GM12878 (cell line): Measurements from ENCODE around the gene SRL. TPM values are rescaled to one million over a fixed set of nuclear protein-coding genes. Genes with fewer than 3 reads are reported as not detected.

Source experiments
- ATAC-seq: fragments of 200-7000 bp; cut with Tn5 transposase; 3 replicates; pipeline ENCODE4 v1.9.1; 2020; ENCODE audit warnings: mild to moderate bottlenecking, moderate library complexity
- BruUV-seq: library from RNA; stranded (reverse); fragments of 400-500 nt; replicated peaks from 2 replicates; lab custom pipeline; 2021; lab: Mats Ljungman, UMichigan
- CTCF ChIA-PET: fragments of 300-600 bp; sonication (Branson Sonifier 250); formaldehyde crosslinking; extraction: SDS; loops from one replicate; lab custom pipeline; 2021; ENCODE audit warnings: inconsistent platforms; lab: Yijun Ruan, JAX
- POLR2A ChIA-PET: fragments of 350-600 bp; formaldehyde crosslinking; extraction: SDS; loops from one replicate; lab custom pipeline; 2021; ENCODE audit warnings: inconsistent platforms; lab: Charles Lee
- RAD21 ChIA-PET: fragments of 300-600 bp; sonication (Branson Sonifier 250); formaldehyde crosslinking; loops from one replicate; lab custom pipeline; 2023; ENCODE audit warnings: antibody characterized with exemption; ENCODE audit not compliant: unreplicated experiment; lab: Charles Lee
- SMC1A ChIA-PET: fragments of 300-600 bp; sonication (Branson Sonifier 250); formaldehyde crosslinking; loops from one replicate; lab custom pipeline; 2023; ENCODE audit not compliant: unreplicated experiment, uncharacterized antibody; lab: Charles Lee
- DNase-seq: peaks from one replicate; pipeline ENCODE4 v3.0.0-alpha.2; 2011; ENCODE audit warnings: low read depth, low spot score
- FAIRE-seq: peaks from 3 replicates; lab custom pipeline; 2011; peaks lifted over from hg19 to GRCh38; lab: Jason Lieb, UNC
- H2AFZ ChIP-seq: 2 replicates; pipeline ENCODE4 v1.6.0; 2011; ENCODE audit warnings: low read depth, low read length, control low read depth; ENCODE audit not compliant: control insufficient read depth
- H3K27ac ChIP-seq: 2 replicates; pipeline ENCODE4 v1.5.1; 2011; ENCODE audit warnings: control low read depth; ENCODE audit not compliant: control insufficient read depth, insufficient read depth
- H3K27me3 ChIP-seq, 2 experiments: replicated peaks in 1 of 2; 2 replicates each; pipeline versions ENCODE4 v1.6.0 to v1.6.1; 2011; ENCODE audit warnings: low read length in 1 of 2; ENCODE audit not compliant: control insufficient read depth in 2 of 2, insufficient read depth in 2 of 2
- H3K36me3 ChIP-seq, 2 experiments: 2 replicates each; pipeline ENCODE4 v1.5.1; 2011; ENCODE audit warnings: low read length in 1 of 2; ENCODE audit not compliant: control insufficient read depth in 2 of 2, insufficient read depth in 2 of 2
- H3K4me1 ChIP-seq: 2 replicates; pipeline ENCODE4 v1.6.1; 2011; ENCODE audit warnings: mild to moderate bottlenecking, low read length, moderate library complexity, mixed read lengths; ENCODE audit not compliant: control insufficient read depth, insufficient read depth
- H3K4me2 ChIP-seq: 2 replicates; pipeline ENCODE4 v1.6.0; 2011; ENCODE audit warnings: control low read depth; ENCODE audit not compliant: control insufficient read depth, insufficient read depth
- H3K4me3 ChIP-seq: fragments of 200-600 bp; sonication (generic); 2 replicates; pipeline ENCODE4 v1.5.1; 2016
- H3K79me2 ChIP-seq: 2 replicates; pipeline ENCODE4 v1.6.0; 2011; ENCODE audit warnings: low read length; ENCODE audit not compliant: control insufficient read depth, insufficient read depth
- H3K9ac ChIP-seq: 2 replicates; pipeline ENCODE4 v1.8.0; 2011; ENCODE audit warnings: low read length, control low read depth, mixed read lengths; ENCODE audit not compliant: control insufficient read depth, insufficient read depth
- H3K9me3 ChIP-seq: replicated peaks from 3 replicates; pipeline ENCODE4 v1.5.1; 2011; ENCODE audit warnings: mild to moderate bottlenecking, low read length; ENCODE audit not compliant: control insufficient read depth, insufficient read depth
- H4K20me1 ChIP-seq: 2 replicates; pipeline ENCODE4 v1.6.0; 2011; ENCODE audit not compliant: control insufficient read depth, insufficient read depth
- LARP7 ChIP-seq: fragments of 450-650 bp; IDR thresholded peaks from 2 replicates; pipeline ENCODE4 v1.6.1; 2017; ENCODE audit warnings: mild to moderate bottlenecking
- PAX5 ChIP-seq: IDR thresholded peaks from 2 replicates; pipeline ENCODE4 v1.6.1; 2011; ENCODE audit warnings: low read depth, low read length, borderline replicate concordance
- POU2F2 ChIP-seq: IDR thresholded peaks from 3 replicates; pipeline ENCODE4 v1.6.1; 2011; ENCODE audit warnings: low read depth, mild to moderate bottlenecking, low read length, borderline replicate concordance
- RFX5 ChIP-seq: IDR thresholded peaks from 2 replicates; pipeline ENCODE4 v1.6.1; 2011; ENCODE audit warnings: low read depth, low read length, improper control_type of control experiment
- TCF3 ChIP-seq: IDR thresholded peaks from 2 replicates; pipeline ENCODE4 v1.6.1; 2012; ENCODE audit warnings: low read depth, mild to moderate bottlenecking, low read length, borderline replicate concordance; ENCODE audit not compliant: insufficient read depth
- ZNF384 ChIP-seq: IDR thresholded peaks from 2 replicates; pipeline ENCODE4 v1.6.1; 2012; ENCODE audit warnings: low read depth, mild to moderate bottlenecking, low read length, improper control_type of control experiment, borderline replicate concordance
- WGBS: methylation state at CpG from one replicate; pipeline ENCODE4 v1.1.6; 2016; ENCODE audit warnings: low lambda C conversion rate; ENCODE audit not compliant: insufficient replicate concordance, insufficient coverage; ENCODE audit errors: missing lambda C conversion rate; 5-methylcytosine and 5-hydroxymethylcytosine counted together
- in situ Hi-C: fragments of 300-500 bp; cut with MboI; formaldehyde crosslinking; loops from 9 replicates; pipeline ENCODE4 v1.14.3; 2018; ENCODE audit warnings: mixed read lengths
- intact Hi-C: fragments of 100-400 bp; cut with micrococcal nuclease; formaldehyde crosslinking; loops from one replicate; pipeline ENCODE4 v1.14.2; 2022; ENCODE audit not compliant: unreplicated experiment
- polyA plus RNA-seq, 11 experiments: library from polyadenylated mRNA; depleted of rRNA in 4 of 11; unstranded in 6 of 11; stranded (reverse) in 5 of 11; fragments of >200 nt; fragmentation: Nextera tagmentation in 4 of 11; fragmentation: Illumina TruSeq in 1 of 11; extraction: Ambion mirVana in 4 of 11; extraction: Trizol in 1 of 11; gene quantifications; 1 replicate in 1 of 11; 2 replicates in 10 of 11; pipeline versions ENCODE4 v1.2.1 to v1.2.3, GENCODE V29; 2011 to 2016; ENCODE audit warnings: inconsistent platforms in 2 of 11, missing spikeins in 2 of 11, low read depth in 1 of 11
- total RNA-seq, 4 experiments: library from RNA; depleted of rRNA in 3 of 4; stranded (reverse); fragments of >200 nt in 3 of 4; fragmentation: Illumina TruSeq in 1 of 4; extraction: Trizol in 1 of 4; gene quantifications; 2 replicates each; pipeline versions ENCODE4 v1.2.1 to v1.2.3, GENCODE V29; 2013 to 2021
- TF ChIP-seq, protein P1 (sequence below): IDR thresholded peaks from 2 replicates; pipeline ENCODE4 v1.6.1; 2011; ENCODE audit warnings: borderline replicate concordance, low read depth, mild to moderate bottlenecking, moderate library complexity, mixed read lengths, low read length; ENCODE audit not compliant: insufficient read depth; ENCODE audit errors: extremely low read length
- TF ChIP-seq, protein P2 (sequence below): fragments of 450-650 bp; IDR thresholded peaks from 2 replicates; pipeline ENCODE4 v1.6.1; 2016; ENCODE audit warnings: mild to moderate bottlenecking
- TF ChIP-seq, protein P3 (sequence below): fragments of 450-650 bp; IDR thresholded peaks from 2 replicates; pipeline ENCODE4 v1.6.1; 2018; ENCODE audit warnings: mild to moderate bottlenecking, low read depth, moderate library complexity; ENCODE audit not compliant: partially characterized antibody
- TF ChIP-seq, protein P4 (sequence below): fragments of 450-650 bp; IDR thresholded peaks from 2 replicates; pipeline ENCODE4 v1.6.1; 2017; ENCODE audit warnings: mild to moderate bottlenecking, low read depth, inconsistent platforms; ENCODE audit not compliant: poor library complexity, severe bottlenecking
- TF ChIP-seq, protein P5 (sequence below): fragments of 450-650 bp; IDR thresholded peaks from 2 replicates; pipeline ENCODE4 v1.6.1; 2016; ENCODE audit warnings: mild to moderate bottlenecking

SRL gene
- total and polyA plus RNA-seq, 10 of the 15 experiments (the other 5 are each of a cell fraction or from before 2014, with no cell fraction given): not detected

DNA sequence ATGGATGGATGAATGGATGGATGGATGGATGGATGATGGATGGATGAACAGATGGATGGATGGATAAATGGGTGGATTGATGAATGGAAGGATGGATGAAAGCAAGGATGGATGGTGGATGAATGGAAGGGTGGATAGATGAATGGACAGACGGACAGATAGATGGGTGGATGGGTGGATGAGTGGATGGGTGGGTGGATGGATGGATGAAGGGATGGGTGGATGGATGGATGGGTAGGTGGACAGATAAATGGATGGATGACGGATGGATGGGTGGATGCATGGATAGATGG is 14.9 kb downstream of the SRL start (continued):
- TF ChIP-seq, protein P1, sequence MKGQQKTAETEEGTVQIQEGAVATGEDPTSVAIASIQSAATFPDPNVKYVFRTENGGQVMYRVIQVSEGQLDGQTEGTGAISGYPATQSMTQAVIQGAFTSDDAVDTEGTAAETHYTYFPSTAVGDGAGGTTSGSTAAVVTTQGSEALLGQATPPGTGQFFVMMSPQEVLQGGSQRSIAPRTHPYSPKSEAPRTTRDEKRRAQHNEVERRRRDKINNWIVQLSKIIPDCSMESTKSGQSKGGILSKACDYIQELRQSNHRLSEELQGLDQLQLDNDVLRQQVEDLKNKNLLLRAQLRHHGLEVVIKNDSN: no peak
- no peak for TF ChIP-seq ZNF384
- TF ChIP-seq, all 136 proteins: peak for 0

DNA sequence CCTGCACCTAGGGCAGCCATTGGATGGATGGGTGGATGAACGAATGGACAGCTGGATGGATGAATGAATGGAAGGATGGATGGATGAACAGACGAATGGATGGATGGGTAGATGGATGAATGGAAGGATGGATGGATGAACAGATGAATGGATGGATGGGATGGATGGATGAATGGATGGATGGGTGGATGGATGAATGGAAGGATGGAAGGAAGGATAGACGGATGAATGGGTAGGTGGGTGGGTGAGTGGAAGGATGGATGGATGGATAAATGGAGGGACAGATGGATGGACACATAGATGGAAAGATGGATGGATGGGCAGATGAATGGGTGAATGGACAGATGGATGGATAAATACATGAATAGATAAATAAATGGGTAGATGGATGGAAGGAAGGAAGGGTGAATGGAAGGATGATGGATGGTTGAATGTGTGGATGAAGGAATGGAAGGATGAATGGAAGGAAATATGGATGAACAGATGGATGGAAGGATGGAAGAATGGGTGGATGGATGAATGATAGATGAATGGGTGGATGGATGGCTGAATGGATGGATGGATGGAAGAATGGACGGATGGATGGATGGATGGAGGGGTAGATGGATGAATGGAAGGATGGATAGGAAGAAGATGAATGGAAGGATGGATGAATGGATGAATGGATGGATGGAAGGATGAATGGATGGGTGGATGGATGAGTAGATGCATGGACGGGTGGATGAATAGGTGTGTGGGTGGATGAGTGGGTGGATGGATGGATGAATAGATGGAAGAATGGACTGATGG is 15.4 kb downstream of the SRL start:
- FAIRE-seq (no peak), DNase-seq (no peak), ATAC-seq (no peak)
- Histone ChIP-seq H3K4me3 (no peak overlapping the region), H3K9ac (no peak overlapping the region), H3K27ac (no peak overlapping the region), H2AFZ (no peak overlapping the region), H3K79me2 (no peaks in the 10 kb centered on the region), H3K27me3 (no peaks in the 10 kb centered on the region; a peak in 1 of 4 replicates), H3K4me2 (no peak overlapping the region), H3K9me3 (no peaks in the 10 kb centered on the region), H4K20me1 (no peaks in the 10 kb centered on the region), H3K36me3 (no peaks in the 10 kb centered on the region), H3K4me1 (no peaks in the 10 kb centered on the region)
- intact Hi-C loops: no loop called here
- 8% methylated on average over 5 of the region's 5 CpGs for WGBS
- ChIA-PET RAD21 (no interaction called here), POLR2A (no interaction called here), CTCF (no interaction called here), SMC1A (no interaction called here)
- no TSS peak for BruUV-seq
- in situ Hi-C loops: no loop called here
- no peak for TF ChIP-seq RFX5
- TF ChIP-seq, protein P2, sequence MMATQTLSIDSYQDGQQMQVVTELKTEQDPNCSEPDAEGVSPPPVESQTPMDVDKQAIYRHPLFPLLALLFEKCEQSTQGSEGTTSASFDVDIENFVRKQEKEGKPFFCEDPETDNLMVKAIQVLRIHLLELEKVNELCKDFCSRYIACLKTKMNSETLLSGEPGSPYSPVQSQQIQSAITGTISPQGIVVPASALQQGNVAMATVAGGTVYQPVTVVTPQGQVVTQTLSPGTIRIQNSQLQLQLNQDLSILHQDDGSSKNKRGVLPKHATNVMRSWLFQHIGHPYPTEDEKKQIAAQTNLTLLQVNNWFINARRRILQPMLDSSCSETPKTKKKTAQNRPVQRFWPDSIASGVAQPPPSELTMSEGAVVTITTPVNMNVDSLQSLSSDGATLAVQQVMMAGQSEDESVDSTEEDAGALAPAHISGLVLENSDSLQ: no peak
- no peak for TF ChIP-seq POU2F2
- TF ChIP-seq, protein P3, sequence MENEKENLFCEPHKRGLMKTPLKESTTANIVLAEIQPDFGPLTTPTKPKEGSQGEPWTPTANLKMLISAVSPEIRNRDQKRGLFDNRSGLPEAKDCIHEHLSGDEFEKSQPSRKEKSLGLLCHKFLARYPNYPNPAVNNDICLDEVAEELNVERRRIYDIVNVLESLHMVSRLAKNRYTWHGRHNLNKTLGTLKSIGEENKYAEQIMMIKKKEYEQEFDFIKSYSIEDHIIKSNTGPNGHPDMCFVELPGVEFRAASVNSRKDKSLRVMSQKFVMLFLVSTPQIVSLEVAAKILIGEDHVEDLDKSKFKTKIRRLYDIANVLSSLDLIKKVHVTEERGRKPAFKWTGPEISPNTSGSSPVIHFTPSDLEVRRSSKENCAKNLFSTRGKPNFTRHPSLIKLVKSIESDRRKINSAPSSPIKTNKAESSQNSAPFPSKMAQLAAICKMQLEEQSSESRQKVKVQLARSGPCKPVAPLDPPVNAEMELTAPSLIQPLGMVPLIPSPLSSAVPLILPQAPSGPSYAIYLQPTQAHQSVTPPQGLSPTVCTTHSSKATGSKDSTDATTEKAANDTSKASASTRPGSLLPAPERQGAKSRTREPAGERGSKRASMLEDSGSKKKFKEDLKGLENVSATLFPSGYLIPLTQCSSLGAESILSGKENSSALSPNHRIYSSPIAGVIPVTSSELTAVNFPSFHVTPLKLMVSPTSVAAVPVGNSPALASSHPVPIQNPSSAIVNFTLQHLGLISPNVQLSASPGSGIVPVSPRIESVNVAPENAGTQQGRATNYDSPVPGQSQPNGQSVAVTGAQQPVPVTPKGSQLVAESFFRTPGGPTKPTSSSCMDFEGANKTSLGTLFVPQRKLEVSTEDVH: no peak
- TF ChIP-seq LARP7: no peak
- TF ChIP-seq, protein P4, sequence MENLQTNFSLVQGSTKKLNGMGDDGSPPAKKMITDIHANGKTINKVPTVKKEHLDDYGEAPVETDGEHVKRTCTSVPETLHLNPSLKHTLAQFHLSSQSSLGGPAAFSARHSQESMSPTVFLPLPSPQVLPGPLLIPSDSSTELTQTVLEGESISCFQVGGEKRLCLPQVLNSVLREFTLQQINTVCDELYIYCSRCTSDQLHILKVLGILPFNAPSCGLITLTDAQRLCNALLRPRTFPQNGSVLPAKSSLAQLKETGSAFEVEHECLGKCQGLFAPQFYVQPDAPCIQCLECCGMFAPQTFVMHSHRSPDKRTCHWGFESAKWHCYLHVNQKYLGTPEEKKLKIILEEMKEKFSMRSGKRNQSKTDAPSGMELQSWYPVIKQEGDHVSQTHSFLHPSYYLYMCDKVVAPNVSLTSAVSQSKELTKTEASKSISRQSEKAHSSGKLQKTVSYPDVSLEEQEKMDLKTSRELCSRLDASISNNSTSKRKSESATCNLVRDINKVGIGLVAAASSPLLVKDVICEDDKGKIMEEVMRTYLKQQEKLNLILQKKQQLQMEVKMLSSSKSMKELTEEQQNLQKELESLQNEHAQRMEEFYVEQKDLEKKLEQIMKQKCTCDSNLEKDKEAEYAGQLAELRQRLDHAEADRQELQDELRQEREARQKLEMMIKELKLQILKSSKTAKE: no peak
- no peak for TF ChIP-seq TCF3
- TF ChIP-seq, protein P5, sequence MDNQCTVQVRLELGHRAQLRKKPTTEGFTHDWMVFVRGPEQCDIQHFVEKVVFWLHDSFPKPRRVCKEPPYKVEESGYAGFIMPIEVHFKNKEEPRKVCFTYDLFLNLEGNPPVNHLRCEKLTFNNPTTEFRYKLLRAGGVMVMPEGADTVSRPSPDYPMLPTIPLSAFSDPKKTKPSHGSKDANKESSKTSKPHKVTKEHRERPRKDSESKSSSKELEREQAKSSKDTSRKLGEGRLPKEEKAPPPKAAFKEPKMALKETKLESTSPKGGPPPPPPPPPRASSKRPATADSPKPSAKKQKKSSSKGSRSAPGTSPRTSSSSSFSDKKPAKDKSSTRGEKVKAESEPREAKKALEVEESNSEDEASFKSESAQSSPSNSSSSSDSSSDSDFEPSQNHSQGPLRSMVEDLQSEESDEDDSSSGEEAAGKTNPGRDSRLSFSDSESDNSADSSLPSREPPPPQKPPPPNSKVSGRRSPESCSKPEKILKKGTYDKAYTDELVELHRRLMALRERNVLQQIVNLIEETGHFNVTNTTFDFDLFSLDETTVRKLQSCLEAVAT: no peak
- no peak for TF ChIP-seq PAX5
